Activated gamma-delta T cell treated with anti-CD3 and anti-CD28 coated beads, Interleukin-2, amount 50 U/mL, for 16 hours (primary cell): ENCODE data around the gene MORN5.

ENCODE experiments used
- DNase-seq: peaks from one replicate; pipeline ENCODE4 v3.0.0-alpha.2; 2020; ENCODE audit warnings: low read depth

Gene MORN5

DNA sequence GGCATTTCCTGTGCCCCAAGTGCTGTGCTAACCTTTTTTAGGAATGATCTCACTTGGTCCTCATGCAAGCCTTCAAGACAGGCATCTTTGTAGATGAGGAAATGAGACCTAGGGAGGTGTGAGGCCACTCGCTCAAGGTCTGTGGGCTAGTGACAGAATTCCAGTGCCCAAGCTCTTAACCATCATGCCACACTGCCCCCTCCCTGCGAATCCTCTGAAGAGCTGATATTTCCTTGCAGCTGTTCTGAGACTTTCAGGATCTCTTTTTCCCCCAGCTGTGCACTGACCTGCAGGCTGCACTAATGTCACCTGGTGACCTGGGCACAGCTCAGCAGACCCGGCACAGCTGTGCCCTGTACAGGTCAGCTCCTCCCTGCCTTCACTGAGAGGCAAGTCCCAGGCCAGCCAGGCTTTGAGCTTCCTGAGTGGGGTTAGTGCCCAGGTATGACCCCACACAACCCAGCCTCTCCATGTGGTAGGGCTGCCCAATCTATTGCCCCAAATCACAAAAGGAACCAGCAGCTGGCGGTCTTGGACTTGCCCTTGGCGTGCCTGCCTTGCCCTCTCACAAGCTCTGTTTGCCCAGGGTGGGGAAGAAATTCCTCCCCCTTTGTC is 32.7 kb downstream of the MORN5 start:
- DNase-seq: no peak

DNA sequence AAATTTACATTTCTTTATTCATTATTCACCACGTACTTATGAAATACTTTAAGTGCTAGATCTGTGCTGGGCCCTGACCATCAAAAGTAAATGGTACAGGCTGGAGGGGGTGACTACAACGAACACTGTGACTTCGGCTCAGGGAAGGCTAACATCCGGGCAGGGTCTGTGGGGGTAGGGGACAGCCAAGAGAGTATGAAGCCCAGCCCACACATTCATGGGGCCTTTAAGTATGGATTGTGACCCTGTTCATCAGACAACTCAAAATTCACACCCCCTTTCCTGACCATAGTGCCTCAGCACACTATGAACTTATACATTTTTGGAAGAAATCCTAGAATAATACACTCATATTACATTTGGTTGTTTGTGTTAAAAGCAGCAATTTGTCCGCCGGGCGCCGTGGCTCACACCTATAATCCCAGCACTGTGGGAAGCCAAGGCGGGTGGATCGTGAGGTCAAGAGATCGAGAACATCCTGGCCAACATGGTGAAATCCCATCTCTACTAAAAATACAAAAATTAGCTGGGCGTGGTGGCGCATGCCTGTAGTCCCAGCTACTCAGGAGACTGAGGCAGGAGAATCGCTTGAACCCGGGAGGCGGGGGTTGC is 33.3 kb downstream of the MORN5 start:
- no peak for DNase-seq

DNA sequence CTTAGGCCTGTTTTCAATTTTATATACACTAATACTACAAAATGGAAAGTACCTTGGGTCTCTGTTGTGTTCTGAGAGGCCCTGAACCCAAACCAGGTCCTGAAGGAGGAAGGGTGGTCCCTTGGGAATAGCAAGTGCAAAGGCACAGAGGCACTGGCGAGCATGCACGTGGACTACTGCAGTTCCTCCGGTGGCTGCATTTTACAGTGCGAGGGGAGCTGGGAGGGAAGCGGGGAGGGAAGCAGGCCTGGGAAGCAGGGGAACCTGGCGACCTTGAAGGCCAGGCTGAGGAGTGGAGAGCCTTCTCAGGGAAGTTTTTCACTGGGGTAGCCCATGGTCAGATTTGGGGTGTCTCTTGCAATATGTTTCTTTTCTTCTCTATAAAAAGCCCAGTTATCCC is 33.9 kb downstream of the MORN5 start:
- DNase-seq: no peak

DNA sequence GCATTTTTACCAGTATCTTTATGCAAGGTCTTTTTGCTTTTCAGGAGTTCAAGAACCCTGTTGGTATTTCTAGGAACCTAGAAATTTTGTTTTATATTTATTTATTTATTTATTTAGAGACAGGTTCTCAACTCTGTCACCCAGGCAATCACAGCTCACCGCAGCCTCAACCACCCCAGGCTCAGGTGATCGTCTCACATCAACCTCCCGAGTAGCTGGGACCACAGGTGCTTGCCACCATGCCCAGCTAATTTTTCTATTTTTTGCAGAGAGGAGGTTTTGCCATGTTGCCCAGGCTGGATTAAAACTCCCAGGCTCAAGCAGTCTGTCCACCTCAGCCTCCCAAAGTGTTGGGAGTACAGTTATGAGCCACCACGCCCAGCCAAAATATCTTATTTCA is 36.2 kb downstream of the MORN5 start:
- no peak for DNase-seq

DNA sequence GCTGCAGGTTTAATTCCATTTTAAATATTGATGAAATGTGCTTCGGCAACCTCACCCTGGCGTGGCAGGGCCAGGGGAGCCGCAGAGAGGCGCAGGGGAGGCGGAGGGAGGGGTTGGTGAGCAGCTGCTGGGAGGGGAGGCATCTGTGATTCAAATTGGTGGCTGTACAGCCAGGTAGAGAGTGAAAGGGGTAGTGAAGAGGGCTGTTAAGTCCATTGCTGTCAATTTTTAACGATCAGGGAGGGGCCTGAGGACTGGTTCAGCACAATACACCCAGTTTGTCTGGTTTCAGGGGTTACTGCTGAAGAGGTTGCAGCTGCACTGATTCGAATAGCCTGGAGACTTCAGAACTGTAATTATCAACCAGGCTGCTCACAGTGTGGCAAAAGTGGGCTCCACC is 37.7 kb downstream of the MORN5 start:
- DNase-seq: no peak

DNA sequence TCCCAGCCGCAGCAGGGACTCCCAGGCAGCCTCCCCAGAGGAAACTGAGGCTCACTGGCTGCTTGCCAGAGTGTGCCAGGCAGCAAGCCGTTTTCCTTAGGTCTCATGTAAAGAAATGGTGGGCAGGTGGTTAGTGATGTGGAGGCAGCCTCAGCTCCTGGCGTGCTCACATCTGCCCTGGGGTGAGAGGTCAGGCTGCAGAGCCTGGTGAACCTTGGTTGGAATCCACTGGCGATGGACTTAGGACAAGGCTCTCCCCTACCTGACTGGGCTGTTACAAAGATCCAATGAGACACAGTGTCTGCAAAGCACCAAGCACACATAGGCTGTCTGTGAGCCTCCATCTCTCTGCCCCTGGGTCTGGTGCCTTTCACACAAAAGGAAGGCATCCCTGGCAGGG is 38.2 kb downstream of the MORN5 start:
- no peak for DNase-seq

DNA sequence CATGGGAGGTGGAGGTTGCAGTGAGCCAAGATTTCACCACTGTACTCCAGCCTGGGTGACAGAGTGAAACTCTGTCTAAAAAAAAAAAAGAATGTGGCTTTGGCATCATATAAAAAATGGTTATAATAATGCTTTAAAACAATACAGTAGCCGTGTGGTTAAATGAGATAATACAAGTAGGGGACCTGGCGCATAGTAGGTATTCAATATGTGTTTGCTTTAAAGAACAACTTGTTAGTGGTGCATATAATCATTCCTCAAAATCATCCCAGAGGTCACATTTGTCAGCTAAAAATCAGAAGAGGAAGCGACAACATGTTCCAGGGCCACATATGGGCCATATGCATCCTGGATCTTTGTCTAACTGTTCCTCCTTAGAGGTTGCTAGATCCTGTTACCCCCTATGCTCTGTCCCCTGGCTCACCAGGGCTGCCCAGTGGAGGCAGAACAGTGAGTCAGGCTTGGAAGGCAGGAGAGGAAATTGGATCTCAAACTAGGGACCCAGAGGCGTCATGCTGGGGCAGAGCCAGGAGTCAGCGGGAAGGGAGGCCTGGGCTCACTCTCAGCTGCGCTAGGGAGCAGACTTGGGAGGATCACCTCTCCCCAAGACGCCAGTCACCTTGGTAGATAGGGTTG is 41.4 kb downstream of the MORN5 start:
- no peak for DNase-seq

DNA sequence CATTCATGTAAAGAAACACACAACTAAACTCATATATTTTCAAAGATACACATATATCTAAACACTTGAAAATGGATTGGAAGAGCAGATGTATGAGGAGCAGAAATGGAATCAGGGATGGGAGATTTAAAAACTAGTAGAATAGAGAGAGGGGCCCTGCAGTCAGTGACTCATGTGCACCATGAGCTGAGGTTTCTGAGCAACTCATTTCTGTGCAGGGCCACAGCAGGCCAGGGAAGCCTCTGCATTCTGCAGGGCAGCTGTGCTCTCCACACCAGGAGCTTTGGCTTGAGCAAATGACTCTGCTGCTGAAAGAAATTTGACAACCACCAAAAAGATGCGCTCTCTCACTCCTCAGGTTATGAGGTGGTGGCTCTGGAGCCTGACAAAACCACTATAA is 41.9 kb downstream of the MORN5 start:
- DNase-seq: no peak

DNA sequence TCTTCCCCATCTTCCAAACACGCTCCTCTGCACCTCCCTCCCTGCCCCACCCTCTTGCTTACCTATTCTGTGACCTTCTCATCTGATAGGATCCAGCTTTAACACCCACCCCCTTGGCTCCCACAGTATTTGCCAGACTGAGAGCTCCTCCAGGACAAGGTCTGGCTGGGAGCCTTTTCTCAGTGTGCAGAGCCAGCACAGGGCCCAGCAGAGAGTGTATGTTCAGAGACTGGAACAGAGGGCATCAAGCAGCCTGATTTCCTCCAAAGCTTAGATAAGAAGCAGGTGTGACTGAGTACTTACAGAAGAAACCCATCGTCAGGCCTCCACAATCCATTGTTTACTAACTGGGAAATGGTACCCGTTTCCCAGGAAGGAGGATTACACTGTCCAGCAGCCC is 42.4 kb downstream of the MORN5 start:
- no peak for DNase-seq

DNA sequence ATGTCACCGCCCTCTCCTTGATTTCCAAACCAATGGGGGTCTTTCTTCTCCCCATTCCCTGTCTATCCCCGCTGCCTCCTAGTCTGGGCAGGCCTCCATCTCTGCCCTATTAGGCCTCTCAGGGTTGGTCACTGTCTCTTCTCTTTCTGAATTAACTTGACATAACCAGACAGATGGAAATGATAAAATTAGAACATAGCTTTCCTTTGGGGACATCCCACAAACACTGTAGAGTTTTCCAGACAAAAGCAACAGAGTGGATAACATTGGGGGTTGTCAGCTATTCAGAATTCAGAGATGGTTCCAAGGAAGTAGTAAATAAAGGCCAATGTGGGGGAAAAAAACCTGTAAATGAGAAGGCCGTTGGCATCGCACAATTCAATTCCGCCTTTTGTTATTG is 44.3 kb downstream of the MORN5 start:
- no peak for DNase-seq

DNA sequence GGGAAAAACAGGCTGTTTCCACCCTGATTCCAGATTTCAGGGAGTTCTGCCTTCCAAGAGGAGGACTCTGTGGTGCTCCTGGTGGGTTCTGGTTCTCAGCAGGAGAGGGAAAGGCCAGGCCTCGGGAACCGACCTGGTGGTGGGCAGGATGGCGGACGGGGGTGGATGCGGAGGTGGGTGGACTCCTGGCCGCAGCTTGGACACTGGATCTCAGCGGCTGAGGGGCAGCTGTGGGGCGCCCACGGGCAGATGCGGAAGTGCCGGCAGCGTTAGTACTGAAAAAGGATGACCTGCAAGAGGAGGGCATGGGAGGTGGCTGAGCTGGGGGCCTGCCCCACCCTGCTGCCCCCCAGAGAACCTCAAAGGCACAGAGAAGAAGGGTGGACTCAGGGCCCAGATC is 44.8 kb downstream of the MORN5 start:
- no peak for DNase-seq

DNA sequence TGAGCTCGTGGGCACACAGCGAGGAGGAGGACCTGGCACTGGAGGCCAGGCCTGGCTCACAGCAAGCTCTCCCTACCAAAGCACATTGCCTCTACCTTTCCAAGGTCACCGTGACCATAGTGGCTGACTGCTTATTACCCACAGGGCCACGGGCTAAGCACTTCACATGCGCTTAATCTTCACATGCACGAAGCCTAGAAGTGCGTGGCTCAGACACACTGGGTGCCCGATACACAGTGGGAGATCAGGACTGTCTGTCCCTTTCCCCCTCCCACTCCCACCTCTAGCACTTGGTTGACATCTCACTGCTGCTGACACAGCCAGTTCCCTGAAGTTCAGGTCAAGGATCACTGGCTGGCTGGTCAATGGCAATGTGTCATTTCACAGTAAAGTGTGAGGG is 45.5 kb downstream of the MORN5 start:
- no peak for DNase-seq

DNA sequence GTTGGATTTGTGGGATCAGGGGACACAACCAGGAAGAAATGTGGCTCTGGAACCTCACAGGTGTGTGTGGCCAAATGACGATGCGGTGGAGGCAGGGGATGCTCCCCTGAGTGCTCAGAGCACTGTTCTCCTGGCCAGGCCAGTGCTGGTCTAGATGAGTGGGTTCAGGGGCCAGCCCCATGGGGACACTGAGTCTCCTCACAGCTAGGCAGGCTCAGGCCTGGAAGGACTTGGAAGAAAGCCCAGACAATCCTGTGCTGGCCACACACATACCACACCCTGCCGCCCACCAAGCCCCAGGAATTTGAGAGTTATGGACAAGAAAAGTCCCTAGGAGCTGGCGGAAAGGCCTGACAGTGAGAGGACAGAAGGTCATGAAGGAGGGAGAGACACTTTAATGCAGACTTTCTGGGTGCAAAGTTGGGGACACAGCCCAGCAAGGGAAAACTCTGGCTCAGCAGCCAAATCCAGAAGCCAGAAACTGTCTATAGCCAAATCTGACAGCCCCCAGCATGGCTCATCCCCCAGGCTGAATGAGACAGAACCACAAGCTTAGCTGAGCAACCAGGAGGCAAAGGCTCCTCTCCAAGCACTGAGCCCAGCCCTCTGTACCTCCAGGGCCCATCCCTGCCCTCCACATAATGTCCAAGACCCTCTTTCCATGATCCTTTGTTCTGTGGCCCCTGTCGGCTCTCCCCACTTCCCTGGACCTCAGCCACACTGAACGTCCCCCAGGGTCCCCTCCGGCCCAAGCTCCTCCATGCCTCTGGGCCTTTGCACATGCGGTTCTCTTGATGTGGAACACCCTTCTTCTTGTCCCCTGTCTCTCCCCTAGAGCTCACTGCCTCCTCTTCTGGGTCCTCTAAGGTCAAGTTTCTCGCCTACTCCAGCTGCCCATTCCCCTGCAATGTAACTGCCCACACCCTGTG is 46.7 kb downstream of the MORN5 start:
- DNase-seq: no peak

DNA sequence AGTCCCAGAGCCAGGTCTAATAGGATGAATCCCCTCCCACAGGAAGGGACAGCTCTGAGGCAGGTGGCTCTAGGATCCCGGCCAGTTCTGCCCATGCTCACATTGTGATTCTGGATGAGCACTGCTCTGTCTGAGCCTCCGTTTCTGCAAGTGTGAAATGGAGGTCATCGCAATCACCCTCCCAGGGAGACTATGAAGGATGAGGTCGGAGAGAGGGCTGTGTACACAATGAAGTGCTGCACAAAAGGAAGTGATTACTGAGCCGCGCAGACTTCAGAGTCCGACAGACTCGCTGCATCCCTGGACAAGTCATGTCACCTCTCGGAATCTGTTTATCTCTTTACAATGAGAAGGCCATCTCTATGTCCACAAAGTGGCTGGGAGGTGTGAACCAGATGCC is 47.4 kb downstream of the MORN5 start:
- DNase-seq: no peak

DNA sequence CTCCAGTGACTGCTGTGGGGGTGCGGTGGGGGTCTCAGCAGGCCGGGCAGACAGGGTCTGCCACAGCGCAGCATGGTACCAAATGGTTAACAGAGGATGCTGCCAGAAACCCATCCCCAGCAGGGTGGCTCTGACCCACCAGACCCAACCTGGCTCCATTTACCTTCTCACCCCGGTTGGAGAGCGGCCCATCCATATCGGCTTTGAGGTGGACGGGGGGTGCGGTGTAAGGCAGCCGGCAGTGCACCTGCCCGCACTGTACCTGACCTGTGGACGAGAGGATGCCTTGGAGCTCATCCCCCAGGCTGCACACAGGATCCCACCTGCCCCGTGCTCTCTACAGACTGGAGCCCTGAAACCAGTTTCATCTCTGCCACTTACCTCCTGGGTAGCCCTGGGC is 49.7 kb downstream of the MORN5 start:
- no peak for DNase-seq

DNA sequence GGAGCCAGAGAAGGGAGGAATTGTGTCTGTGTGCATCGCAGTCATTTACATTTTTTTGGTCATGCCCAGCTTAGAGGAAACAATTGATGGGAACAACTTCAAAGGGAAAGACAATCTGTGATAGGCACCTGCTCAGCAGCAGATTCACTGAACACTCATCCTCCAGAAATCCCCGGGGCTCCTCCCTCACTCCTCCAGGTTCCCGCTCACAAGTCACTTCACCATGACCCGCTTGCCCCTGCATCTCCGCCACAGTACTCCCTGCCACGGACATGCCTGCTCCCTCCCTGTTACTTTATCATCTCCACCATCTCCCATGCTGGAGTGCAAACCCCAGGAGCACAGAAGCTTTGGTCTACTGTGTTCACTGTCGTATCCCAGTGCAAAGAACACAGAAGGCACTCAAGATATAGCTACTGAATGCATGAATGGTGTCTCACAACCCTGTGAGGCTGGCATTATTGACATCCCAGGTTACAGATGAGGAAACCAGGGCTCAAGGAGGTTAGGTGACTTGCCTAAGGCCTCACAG is 52.8 kb downstream of the MORN5 start:
- no peak for DNase-seq

DNA sequence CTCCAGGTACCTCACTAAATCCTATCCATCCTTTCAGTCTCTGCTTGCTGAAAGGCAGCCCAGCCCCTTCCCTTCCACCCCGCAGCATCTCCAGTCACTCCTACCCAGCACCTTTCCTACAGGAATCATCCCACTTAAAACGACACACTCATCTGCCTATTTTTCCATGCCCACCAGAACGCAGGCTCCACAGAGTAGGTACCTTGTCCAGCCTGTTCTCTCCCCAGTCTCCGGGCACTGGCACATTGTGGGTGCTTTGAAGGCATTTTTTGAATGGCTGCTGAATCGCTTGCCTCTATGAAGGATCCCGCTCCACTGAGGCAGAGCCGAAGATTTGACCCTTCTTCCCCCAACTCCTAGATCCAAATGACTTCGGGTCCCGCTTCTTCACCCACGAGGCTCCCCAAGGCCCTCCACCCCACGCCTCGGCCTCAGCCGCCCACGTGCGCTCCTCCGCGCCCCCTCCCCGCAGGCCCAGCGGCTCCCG is 53.4 kb downstream of the MORN5 start:
- DNase-seq: no peak

DNA sequence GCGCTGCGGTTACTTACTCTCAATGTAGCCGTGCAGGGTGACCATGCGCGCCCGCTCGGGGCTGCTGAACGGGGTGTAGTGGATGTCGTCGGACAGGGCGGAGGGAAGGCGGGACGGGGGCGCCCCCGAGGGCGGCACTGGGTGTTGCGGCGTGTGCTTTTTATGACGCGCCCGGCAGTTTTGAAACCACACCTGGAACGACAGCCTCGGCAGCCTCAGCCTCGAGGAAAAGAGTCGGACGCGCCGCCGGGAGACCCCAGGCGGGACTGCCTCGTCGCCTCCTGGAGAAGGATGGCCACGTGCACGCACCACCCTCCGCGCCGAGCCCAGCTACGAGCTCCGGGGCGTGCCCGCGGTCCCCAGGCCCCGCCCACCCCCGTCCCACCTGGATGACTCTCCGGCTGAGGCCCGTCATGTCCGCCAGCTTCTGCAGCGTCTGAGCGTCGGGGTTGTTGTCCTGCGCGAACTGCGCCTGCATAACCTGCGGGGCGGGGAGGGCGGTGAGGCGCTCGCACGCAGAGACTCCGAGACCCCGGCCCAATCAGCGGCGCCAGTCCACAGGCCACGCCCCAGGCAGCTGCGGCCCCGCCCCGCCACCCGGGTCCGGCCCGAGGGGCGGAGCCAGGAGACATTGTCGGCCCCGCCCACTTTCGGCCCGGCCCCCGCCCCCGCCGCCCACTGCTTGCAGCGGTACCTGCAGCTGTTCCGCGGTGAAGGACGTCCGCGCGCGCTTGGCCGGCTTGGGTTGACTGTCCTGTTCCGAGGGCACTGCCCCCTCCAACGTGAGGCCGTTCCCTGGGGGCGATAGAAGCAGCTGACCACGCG is 54.1 kb downstream of the MORN5 start:
- no peak for DNase-seq

DNA sequence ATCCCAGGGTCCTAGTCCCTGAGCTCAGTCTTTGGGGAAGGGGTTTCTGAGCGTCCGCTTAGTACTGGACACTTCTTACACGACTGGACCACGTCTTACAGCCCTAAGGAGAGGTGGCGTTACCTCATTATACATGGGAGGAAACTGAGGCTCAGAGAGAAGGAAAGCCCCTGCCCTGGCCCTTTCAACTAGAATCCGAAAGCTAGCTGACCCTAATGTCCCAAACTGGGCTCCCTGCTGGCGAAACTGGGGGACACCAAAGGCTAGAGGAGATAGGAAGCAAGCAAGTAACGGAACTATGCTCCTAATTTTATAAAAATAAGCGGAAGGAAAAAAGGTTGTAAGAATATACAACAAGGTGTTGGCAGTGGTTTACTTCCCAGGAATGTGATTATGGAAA is 54.8 kb downstream of the MORN5 start:
- DNase-seq: no peak

DNA sequence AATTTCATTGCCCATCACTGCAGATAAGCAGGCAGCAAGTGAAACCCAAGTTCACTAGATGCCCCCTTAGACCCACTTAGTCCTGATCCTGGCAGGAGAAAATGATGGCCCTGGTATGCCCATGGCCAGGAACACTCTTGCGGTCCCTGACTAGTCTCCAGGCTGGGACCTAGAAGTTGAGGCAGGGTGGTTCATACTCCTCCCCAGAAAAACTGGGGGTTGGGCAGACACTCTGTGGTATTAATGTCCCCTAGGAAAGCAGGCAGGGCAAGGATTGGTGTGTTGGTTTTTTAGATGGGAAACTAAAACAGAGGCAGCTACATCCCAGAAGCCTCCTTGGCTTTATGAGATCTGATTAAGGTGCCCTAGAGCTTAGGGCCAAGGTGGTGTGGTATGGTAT is 56.0 kb downstream of the MORN5 start:
- DNase-seq: no peak

DNA sequence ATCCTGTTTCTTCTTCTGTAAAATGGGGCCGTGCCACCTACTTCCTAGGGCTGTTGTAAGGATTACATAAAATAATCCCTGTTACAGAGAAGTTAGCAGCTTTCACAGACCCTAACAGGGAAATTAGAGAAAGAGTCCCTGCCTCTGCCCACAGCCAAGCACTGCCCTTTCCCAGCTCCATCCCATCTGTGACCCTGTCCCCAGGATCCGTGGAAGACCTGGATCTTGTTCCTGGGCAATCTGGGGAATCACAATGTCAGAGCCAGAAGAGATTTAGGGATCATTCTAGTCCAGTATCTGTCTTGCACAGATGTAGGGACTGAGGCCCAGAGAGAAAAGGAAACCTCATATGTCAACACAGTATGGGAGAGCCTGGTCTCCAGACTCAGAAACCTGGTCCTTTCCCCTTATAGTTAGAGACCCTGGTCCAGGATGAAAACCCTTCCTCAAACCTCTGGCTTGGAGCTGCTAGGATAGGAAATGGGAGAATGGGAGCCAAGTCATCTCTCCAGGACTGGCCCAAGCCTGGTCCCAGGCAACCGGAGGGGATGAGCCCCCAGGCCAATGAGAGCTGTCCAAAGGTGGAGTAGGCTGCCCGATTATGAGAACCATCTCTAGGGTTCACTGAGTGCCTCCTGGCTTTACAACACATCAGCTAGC is 56.6 kb downstream of the MORN5 start:
- no peak for DNase-seq
